Measurements from ENCODE around the gene WBP11.

DNA sequence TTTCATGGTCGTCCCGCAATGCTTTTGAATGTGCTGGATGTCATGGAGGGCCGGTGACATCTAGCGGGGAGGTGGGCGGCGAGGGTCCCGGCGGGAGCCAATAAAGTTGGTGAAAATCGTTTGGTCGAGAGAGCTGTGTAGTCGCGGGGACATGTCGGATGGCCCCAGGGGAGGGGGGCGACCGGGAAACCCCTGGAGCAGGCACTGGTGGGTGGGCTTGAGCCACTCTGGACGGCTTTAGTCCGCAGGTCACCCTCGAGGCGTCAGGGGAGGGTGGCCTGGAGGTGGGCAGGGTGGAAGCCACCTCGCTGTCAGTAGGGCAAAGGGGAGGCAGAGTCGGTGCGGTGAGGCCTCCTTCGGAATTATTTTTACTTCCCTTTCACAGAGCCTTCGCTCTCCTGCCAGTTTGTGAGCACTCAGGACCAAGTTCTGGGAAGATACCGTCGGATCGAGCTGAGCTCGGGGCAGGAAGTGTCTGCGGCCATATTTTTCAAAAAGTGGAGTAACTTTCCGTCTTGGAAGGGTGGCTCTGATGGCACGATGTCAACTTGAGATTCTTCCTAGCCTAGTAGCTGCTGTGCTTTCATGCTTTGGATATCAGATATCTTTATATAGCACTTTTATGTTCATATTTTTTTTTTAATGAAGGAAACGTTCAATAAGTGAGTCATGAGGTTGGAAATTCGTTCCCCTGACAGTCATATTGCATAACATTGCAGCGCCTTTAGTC, 28.2 kb downstream of the WBP11 start:
- TF ChIP-seq, protein P1, sequence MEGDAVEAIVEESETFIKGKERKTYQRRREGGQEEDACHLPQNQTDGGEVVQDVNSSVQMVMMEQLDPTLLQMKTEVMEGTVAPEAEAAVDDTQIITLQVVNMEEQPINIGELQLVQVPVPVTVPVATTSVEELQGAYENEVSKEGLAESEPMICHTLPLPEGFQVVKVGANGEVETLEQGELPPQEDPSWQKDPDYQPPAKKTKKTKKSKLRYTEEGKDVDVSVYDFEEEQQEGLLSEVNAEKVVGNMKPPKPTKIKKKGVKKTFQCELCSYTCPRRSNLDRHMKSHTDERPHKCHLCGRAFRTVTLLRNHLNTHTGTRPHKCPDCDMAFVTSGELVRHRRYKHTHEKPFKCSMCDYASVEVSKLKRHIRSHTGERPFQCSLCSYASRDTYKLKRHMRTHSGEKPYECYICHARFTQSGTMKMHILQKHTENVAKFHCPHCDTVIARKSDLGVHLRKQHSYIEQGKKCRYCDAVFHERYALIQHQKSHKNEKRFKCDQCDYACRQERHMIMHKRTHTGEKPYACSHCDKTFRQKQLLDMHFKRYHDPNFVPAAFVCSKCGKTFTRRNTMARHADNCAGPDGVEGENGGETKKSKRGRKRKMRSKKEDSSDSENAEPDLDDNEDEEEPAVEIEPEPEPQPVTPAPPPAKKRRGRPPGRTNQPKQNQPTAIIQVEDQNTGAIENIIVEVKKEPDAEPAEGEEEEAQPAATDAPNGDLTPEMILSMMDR (IDR thresholded peaks at IDR 0.05 in 8 of 11, conservative IDR thresholded peaks at IDR 0.05 in 3 of 11) = peak in 3 of 11 experiments; percentile 7 to 18 (median 8)
- TF ChIP-seq POLR2A (IDR thresholded peaks at IDR 0.05) (no peak), POLR2AphosphoS5 (IDR thresholded peaks at IDR 0.05) (peak in 1 of 3 donors; percentile 45)

Measured in spleen (tissue), 7 donors.